GM12865 (cell line): Measurements from ENCODE around the gene TMPRSS4.

Experiments used
- DNase-seq: peaks from one replicate; pipeline ENCODE4 v3.0.0; 2010; ENCODE audit warnings: low read depth
- H3K4me3 ChIP-seq: 2 replicates; pipeline ENCODE4 v1.5.1; 2011; ENCODE audit warnings: mild to moderate bottlenecking, low read depth, low read length, control low read depth
- TF ChIP-seq, protein P1 (sequence below): IDR thresholded peaks from 2 replicates; pipeline ENCODE4 v1.5.1; 2011; ENCODE audit warnings: low read length, control low read depth, low read depth, inconsistent platforms; ENCODE audit not compliant: insufficient read depth; ENCODE audit errors: missing control alignments

The TMPRSS4 gene

DNA sequence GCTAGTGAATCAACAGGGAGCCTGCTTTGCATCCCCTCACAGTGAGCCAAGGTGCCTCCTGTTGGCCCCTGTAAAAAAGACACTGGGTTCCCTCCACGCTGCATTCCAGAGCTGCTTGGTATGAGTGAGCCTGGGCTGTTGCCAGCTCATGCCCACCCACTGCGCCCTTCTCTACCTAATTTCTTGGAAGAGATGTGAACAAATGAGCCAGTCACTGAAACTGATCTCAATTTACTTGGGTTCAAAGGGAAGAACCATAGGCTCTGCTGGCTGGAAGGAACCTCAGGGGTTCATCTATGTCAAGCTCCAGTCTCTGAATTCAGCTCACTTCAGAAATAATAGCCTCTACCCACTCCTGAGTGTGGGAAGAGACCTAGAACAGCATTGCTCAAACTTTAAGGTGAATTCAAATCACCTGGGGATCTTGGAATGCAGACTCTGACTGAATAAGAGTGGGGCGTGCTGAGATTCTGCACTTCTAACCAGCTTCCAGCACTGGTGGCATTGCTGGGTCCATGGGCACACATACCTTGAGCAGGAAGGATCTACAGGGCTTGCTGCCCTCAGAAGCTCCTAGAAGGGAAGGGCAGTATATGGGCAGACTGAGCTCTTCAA is 5.4 kb upstream of the TMPRSS4 start:
- TF ChIP-seq, protein P1, sequence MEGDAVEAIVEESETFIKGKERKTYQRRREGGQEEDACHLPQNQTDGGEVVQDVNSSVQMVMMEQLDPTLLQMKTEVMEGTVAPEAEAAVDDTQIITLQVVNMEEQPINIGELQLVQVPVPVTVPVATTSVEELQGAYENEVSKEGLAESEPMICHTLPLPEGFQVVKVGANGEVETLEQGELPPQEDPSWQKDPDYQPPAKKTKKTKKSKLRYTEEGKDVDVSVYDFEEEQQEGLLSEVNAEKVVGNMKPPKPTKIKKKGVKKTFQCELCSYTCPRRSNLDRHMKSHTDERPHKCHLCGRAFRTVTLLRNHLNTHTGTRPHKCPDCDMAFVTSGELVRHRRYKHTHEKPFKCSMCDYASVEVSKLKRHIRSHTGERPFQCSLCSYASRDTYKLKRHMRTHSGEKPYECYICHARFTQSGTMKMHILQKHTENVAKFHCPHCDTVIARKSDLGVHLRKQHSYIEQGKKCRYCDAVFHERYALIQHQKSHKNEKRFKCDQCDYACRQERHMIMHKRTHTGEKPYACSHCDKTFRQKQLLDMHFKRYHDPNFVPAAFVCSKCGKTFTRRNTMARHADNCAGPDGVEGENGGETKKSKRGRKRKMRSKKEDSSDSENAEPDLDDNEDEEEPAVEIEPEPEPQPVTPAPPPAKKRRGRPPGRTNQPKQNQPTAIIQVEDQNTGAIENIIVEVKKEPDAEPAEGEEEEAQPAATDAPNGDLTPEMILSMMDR, result no peak
- DNase-seq, result no peak
- H3K4me3 ChIP-seq, result no peak overlapping the region

DNA sequence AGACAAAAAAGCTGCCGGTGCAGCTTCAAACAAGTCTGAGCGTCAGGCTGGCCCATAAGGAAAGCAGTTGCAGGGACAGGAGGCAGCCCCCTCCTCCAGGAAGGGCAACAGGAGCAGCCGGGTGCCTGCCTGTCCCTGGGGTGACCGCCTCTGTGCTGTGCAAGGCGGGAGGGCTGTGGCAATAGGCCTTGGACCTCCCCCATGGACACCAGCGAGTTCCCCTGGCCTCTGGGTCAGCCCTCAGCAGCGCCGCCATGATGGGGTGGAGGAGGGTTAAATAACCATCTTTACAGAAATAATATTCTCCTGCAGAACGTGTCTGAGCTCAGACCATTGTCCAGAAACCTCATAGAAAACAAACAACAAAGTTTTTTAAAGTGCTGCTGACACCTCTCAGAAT is 3.3 kb upstream of the TMPRSS4 start:
- no peak for DNase-seq
- no peak overlapping the region for H3K4me3 ChIP-seq

DNA sequence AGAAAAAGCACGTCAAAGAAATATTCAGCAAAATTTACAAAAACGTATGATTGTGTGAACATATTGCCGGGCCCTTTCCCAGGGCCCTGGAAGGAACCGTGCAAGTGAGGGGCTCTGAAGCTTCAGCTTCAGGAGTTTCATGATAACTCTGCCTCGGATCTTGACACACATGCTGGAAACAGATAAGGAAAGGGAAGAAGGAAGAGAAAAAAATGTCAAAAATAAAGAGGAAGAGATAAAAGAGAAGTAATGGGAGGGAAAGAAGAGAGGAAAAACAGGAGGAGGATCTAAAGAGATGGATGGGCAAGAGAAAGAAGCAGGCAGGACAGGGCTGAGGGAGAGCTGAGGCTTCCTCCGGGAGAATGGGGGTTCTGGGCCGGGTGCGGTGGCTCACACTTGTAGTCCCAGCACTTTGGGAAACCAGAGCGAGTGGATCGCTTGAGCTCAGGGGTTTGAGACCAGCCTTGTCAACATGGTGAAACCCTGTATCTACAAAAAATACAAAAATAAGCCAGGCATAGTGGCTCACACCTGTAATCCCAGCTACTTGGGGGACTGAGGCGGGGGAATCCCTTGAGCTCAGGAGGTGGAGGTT is 2.7 kb upstream of the TMPRSS4 start:
- no peak overlapping the region for H3K4me3 ChIP-seq
- DNase-seq, result no peak
- TF ChIP-seq, protein P1, result no peak

More for the DNA sequence above, 3.3 kb upstream of the TMPRSS4 start:
- TF ChIP-seq, protein P1, result no peak

DNA sequence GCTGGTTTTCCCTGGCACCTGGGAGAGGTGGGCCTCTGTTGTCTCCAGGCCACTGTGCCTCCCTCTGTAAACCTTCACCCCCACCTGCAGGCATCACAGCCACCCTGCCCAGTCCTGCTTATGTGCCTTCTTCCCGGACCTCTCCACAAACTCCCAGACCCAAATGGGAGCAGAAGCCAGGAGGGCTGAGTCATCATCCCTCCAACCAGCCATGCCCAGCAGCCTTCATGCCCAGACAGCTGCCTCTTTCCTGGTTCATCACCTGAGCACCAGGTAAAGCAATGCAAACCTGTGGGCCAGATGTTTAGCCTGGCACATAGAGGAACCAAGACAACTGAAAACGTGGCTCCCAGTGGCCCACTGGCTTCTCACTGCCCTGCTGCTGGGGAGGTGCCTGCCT is 2.1 kb upstream of the TMPRSS4 start:
- no peak for DNase-seq
- H3K4me3 ChIP-seq, result no peak overlapping the region
- TF ChIP-seq, protein P1, result no peak

DNA sequence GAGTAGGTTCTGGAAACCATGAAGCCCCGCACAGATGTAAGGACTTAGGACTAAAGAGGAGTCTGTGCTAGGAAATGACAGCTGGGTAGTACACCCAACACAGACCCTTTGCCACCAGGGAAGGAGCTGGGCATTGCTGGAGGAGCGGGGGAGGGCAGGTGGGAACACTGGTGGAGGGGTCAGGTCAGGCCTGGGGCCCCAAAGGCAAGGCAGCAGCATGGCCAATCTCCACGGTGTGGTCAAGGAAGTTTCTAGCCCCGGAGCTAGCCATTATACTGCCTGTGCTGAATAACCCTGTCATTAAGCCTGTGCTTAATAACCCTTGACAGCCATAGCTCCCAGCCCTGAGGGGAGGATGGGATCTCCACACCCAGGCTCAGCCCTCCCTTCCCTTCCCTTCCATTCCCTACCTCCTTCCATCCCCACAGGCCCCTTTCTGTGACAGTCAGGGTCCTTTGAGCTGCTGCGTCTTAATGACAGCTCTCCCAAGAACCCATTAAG is 2.1 kb downstream of the TMPRSS4 start:
- no peak for DNase-seq
- H3K4me3 ChIP-seq, result no peak overlapping the region
- TF ChIP-seq, protein P1, result no peak

DNA sequence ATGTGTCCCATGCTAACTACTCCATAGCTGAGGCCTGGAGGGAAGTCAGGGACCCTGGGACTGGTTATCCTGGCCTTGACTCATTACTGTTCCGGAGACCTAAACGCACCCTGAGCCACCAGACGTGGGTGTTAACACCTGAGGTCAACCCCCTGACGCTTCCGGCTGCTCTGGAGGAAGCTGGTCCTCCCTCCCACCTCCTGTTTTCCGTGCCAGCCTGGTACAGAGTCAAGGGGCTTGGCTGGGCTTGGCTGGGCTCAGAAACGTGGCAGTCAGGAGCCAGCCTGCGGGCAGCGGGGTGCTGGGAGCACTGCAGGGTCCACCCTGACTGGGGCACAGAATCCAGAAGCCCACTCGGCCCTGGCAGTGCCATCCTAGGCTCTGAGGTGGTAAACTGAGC is 2.6 kb downstream of the TMPRSS4 start:
- DNase-seq, result no peak
- TF ChIP-seq, protein P1, result no peak
- H3K4me3 ChIP-seq, result no peak overlapping the region
